ENCODE data around the gene VPS4A. TPM values are rescaled to one million over a fixed set of nuclear protein-coding genes. Genes with fewer than 3 reads are reported as not detected.
A peak's percentile ranks its signal among the peaks of the same experiment; 100 is the strongest.

VPS4A gene
- total RNA-seq, 1 experiment from 2014 or later, result 42.2 TPM

DNA sequence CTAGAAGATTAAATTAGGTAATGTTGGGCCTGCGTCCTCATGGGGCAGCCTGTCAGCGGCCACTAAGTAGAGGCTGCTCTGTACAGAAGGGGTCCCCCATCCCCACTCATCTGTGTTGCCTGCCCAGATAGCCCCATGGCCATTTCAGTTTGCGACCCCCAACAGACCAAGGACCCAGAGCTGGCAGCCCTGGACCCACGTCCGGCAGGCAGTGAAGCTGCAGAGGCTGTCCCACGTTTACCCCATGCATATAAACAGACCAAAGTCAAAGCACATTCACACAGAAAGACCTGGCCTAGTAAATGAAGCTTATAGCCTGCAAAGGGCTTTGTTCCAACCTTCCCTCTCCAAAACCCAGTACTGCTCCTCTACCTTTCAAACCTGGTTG, 14.6 kb downstream of the VPS4A start:
- Histone ChIP-seq H2AFZ (ENCODE audit: low read depth, low read length, poor library complexity, severe bottlenecking) (no peak overlapping the region), H4K20me1 (ENCODE audit: insufficient read depth) (peaks cover 20% of the 10 kb centered on the region; the same call in 1 of the 2 replicates), H3K4me2 (ENCODE audit: low read length) (no peak overlapping the region), H3K9me2 (ENCODE audit: insufficient read depth) (no peaks in the 10 kb centered on the region), H3K79me2 (ENCODE audit: insufficient read depth, low read length) (peaks cover 95% of the 10 kb centered on the region), H3K27me3 (ENCODE audit: insufficient read depth, low read length) (no peaks in the 10 kb centered on the region), H3K27ac (ENCODE audit: low read depth, low read length) (peak overlapping the region; percentile 29; the same call in 1 of the 2 replicates), H3K9me3 (ENCODE audit: control insufficient read depth in 1 of 2, insufficient read depth in 1 of 2, low read depth in 1 of 2, low read length in 2 of 2) (no peaks in the 10 kb centered on the region), H3K4me3 (replicated peaks in 1 of 2; ENCODE audit: low read depth in 1 of 2, low read length in 2 of 2) (no peak overlapping the region), H3K36me3 (ENCODE audit: control insufficient read depth in 1 of 2, insufficient read depth in 2 of 2, low read length in 2 of 2) (peaks cover 43 to 64% of the 10 kb centered on the region in 2 experiments), H3K9ac (ENCODE audit: low read length) (no peak overlapping the region), H3K4me1 (ENCODE audit: control insufficient read depth in 1 of 2, insufficient read depth in 2 of 2, low read length in 2 of 2) (peaks cover 11 to 21% of the 10 kb centered on the region in 2 experiments)
- BruUV-seq (replicated peaks), result no TSS peak
- ChIA-PET POLR2A (no interaction called here), RAD21 (ENCODE audit: low non-redundant PET in 1 of 2, low total read pairs in 2 of 2, uncharacterized antibody in 2 of 2, unreplicated experiment in 2 of 2) (no interaction called here), CTCF (no interaction called here)
- DNase-seq (ENCODE audit: low read depth, low spot score) (no peak), ATAC-seq (no peak)
- intact Hi-C loops (cut with micrococcal nuclease), result no loop called here
- TF ChIP-seq SIN3A (IDR thresholded peaks at IDR 0.05; ENCODE audit: low read depth), result no peak
- no peak for TF ChIP-seq YY1 (IDR thresholded peaks at IDR 0.05; ENCODE audit: extremely low read depth, insufficient replicate concordance, low read depth, low read length)
- TF ChIP-seq POLR2A (IDR thresholded peaks at IDR 0.05; ENCODE audit: borderline replicate concordance, extremely low read depth, insufficient read depth, insufficient read length), result no peak
- TF ChIP-seq TCF7L2 (IDR thresholded peaks at IDR 0.05; ENCODE audit: borderline replicate concordance, extremely low read depth, insufficient read depth, insufficient read length), result no peak

DNA sequence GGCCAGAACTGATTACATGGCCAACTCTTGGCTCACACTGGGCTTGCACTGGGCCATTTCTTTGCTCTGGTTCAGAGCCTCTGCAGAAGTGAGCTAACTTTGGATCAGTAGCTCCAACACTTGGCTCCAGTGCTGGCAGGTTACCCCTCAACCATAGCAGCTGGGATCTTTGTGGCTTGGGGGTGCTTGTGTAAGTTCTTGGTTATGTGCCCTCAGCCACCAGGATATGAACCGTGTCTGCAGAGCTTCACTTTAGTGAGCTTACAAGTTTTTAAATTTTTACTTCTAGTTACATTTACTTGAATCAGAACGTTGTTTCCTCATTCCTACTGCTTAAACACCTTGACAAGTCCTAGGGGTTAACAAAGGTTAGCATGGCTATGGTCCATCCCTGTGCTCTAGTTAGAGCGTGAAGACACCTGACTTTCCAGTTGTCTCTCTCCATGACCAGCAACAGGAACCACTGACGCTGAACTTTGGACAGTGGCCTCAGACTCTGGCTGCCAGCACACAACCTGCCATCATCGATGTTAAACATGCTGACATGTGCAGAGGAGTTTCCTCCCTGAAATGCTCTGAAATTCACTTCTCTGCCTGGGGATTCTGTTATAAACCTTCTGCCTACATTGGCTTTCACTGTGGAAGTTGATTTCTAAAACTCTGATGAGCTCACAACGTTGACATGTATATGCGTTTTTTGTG, 15.2 kb downstream of the VPS4A start:
- no peak for DNase-seq (ENCODE audit: low read depth, low spot score)
- no peak overlapping the region for H2AFZ ChIP-seq (ENCODE audit: low read depth, low read length, poor library complexity, severe bottlenecking)
- H4K20me1 ChIP-seq (ENCODE audit: insufficient read depth), result peaks cover 20% of the 10 kb centered on the region; the same call in 1 of the 2 replicates
- RAD21 ChIA-PET (ENCODE audit: low non-redundant PET in 1 of 2, low total read pairs in 2 of 2, uncharacterized antibody in 2 of 2, unreplicated experiment in 2 of 2), result no interaction called here
- H3K79me2 ChIP-seq (ENCODE audit: insufficient read depth, low read length), result peaks cover 94% of the 10 kb centered on the region
- intact Hi-C loops (cut with micrococcal nuclease), result no loop called here
- no peak overlapping the region for H3K4me2 ChIP-seq (ENCODE audit: low read length)
- H3K4me3 ChIP-seq (replicated peaks in 1 of 2; ENCODE audit: low read depth in 1 of 2, low read length in 2 of 2), result no peak overlapping the region
- H3K27ac ChIP-seq (ENCODE audit: low read depth, low read length), result peak overlapping the region; percentile 29; the same call in 1 of the 2 replicates
- H3K9ac ChIP-seq (ENCODE audit: low read length), result no peak overlapping the region
- H3K9me3 ChIP-seq (ENCODE audit: control insufficient read depth in 1 of 2, insufficient read depth in 1 of 2, low read depth in 1 of 2, low read length in 2 of 2), result no peaks in the 10 kb centered on the region
- H3K36me3 ChIP-seq (ENCODE audit: control insufficient read depth in 1 of 2, insufficient read depth in 2 of 2, low read length in 2 of 2), result peaks cover 41 to 59% of the 10 kb centered on the region in 2 experiments
- H3K4me1 ChIP-seq (ENCODE audit: control insufficient read depth in 1 of 2, insufficient read depth in 2 of 2, low read length in 2 of 2), result peaks cover 14 to 26% of the 10 kb centered on the region in 2 experiments
- no peaks in the 10 kb centered on the region for H3K27me3 ChIP-seq (ENCODE audit: insufficient read depth, low read length)
- no TSS peak for BruUV-seq (replicated peaks)
- POLR2A ChIA-PET, result no interaction called here
- no peak for ATAC-seq
- CTCF ChIA-PET, result interaction anchor here (0.7 kb wide), 1 partner anchor 36 kb away, joined by 5 read pairs; no protein-coding TSS in a partner anchor
- H3K9me2 ChIP-seq (ENCODE audit: insufficient read depth), result no peaks in the 10 kb centered on the region
- TF ChIP-seq SP1 (IDR thresholded peaks at IDR 0.05; ENCODE audit: low read depth) (no peak), FOSL1 (IDR thresholded peaks at IDR 0.05; ENCODE audit: low read depth) (no peak), EZH2phosphoT487 (IDR thresholded peaks at IDR 0.05; ENCODE audit: borderline replicate concordance) (no peak), RAD21 (IDR thresholded peaks at IDR 0.05; ENCODE audit: low read depth) (no peak), POLR2A (IDR thresholded peaks at IDR 0.05; ENCODE audit: borderline replicate concordance, extremely low read depth, insufficient read depth, insufficient read length) (no peak), YY1 (IDR thresholded peaks at IDR 0.05; ENCODE audit: extremely low read depth, insufficient replicate concordance, low read depth, low read length) (no peak), ZFX (IDR thresholded peaks at IDR 0.05) (no peak), CEBPB (IDR thresholded peaks at IDR 0.05; ENCODE audit: low read depth) (no peak), SRF (IDR thresholded peaks at IDR 0.05; ENCODE audit: low read depth) (no peak), EZH2 (IDR thresholded peaks at IDR 0.05) (no peak), ZNF274 (IDR thresholded peaks at IDR 0.05; ENCODE audit: low read depth, low read length) (no peak)
- TF ChIP-seq, protein P1, sequence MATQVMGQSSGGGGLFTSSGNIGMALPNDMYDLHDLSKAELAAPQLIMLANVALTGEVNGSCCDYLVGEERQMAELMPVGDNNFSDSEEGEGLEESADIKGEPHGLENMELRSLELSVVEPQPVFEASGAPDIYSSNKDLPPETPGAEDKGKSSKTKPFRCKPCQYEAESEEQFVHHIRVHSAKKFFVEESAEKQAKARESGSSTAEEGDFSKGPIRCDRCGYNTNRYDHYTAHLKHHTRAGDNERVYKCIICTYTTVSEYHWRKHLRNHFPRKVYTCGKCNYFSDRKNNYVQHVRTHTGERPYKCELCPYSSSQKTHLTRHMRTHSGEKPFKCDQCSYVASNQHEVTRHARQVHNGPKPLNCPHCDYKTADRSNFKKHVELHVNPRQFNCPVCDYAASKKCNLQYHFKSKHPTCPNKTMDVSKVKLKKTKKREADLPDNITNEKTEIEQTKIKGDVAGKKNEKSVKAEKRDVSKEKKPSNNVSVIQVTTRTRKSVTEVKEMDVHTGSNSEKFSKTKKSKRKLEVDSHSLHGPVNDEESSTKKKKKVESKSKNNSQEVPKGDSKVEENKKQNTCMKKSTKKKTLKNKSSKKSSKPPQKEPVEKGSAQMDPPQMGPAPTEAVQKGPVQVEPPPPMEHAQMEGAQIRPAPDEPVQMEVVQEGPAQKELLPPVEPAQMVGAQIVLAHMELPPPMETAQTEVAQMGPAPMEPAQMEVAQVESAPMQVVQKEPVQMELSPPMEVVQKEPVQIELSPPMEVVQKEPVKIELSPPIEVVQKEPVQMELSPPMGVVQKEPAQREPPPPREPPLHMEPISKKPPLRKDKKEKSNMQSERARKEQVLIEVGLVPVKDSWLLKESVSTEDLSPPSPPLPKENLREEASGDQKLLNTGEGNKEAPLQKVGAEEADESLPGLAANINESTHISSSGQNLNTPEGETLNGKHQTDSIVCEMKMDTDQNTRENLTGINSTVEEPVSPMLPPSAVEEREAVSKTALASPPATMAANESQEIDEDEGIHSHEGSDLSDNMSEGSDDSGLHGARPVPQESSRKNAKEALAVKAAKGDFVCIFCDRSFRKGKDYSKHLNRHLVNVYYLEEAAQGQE (IDR thresholded peaks at IDR 0.05; ENCODE audit: low read depth), result no peak
- TF ChIP-seq, protein P2, sequence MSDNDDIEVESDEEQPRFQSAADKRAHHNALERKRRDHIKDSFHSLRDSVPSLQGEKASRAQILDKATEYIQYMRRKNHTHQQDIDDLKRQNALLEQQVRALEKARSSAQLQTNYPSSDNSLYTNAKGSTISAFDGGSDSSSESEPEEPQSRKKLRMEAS (IDR thresholded peaks at IDR 0.05), result no peak
- TF ChIP-seq, protein P3, sequence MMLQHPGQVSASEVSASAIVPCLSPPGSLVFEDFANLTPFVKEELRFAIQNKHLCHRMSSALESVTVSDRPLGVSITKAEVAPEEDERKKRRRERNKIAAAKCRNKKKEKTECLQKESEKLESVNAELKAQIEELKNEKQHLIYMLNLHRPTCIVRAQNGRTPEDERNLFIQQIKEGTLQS (IDR thresholded peaks at IDR 0.05), result no peak

All from HCT116 (cell line).